ENCODE data around the gene BCAS3. TPM values are rescaled to one million over a fixed set of nuclear protein-coding genes. Genes with fewer than 3 reads are reported as not detected.
A peak's percentile ranks its signal among the peaks of the same experiment; 100 is the strongest.

BCAS3 gene
- total and polyA plus RNA-seq, 11 donors: 4.5 to 23.5 (median 17.9) TPM

- ATAC-seq: no peak
Observed at GRCh38 chr17:61414141-61414935, 736.7 kb downstream of the BCAS3 start.

GRCh38 chr17:61414936-61415251 is 737.2 kb downstream of the BCAS3 start:
- Histone ChIP-seq H3K4me1 (peaks cover 0 to 65% (median 35%) of the 10 kb centered on the region in 12 donors), H3K27ac (no peak overlapping the region)
- peak in 1 of 5 donors; percentile 17 for DNase-seq

More at GRCh38 chr17:61414141-61414935, 736.7 kb downstream of the BCAS3 start:
- peak overlapping the region in 2 of 12 donors; percentile 10 to 81 for H3K27ac ChIP-seq
- H3K4me1 ChIP-seq: peaks cover 0 to 69% (median 36%) of the 10 kb centered on the region in 12 donors
- no peak overlapping the region for H3K4me3 ChIP-seq
- peak in 3 of 5 donors; percentile 32 to 54 (median 40) for DNase-seq
- peaks cover 0 to 37% (median 8%) of the 10 kb centered on the region in 9 donors for H3K27me3 ChIP-seq
- no peaks in the 10 kb centered on the region for H3K36me3 ChIP-seq
- TF ChIP-seq CTCF (IDR thresholded peaks at IDR 0.05): no peak
- TF ChIP-seq POLR2A (IDR thresholded peaks at IDR 0.05): no peak
- 49 to 68% (median 64%) methylated on average over 12 to 16 of the region's 16 CpGs for WGBS, 4 donors
- intact Hi-C loops (cut with DNase I): loop anchor here in 8 of 10 donors (5.0 to 10.0 kb wide), 6 partner anchors 138 to 690 kb away; partner anchors contain the start of gene MED13 (in 5 of the 8)
- no peaks in the 10 kb centered on the region for H3K9me3 ChIP-seq

GRCh38 chr17:61415374-61416210 is 737.9 kb downstream of the BCAS3 start:
- Histone ChIP-seq H3K27ac (peak overlapping the region in 3 of 12 donors; percentile 11 to 68 (median 34)), H3K27me3 (peaks cover 0 to 26% (median 7%) of the 10 kb centered on the region in 9 donors), H3K4me1 (peaks cover 0 to 58% (median 31%) of the 10 kb centered on the region in 12 donors), H3K4me3 (no peak overlapping the region), H3K9me3 (no peaks in the 10 kb centered on the region), H3K36me3 (no peaks in the 10 kb centered on the region)
- TF ChIP-seq POLR2A (IDR thresholded peaks at IDR 0.05) (no peak), CTCF (IDR thresholded peaks at IDR 0.05) (no peak)
- intact Hi-C loops (cut with DNase I): loop anchor here in 9 of 10 donors (5.0 to 10.0 kb wide), 6 partner anchors 137 to 691 kb away; partner anchors contain the start of gene MED13 (in 5 of the 9)
- peak in 1 of 5 donors; percentile 16 for DNase-seq
- 94 to 98% (median 96%) methylated on average over 6 of the region's 6 CpGs for WGBS, 4 donors
- ATAC-seq: no peak

More at GRCh38 chr17:61414936-61415251, 737.2 kb downstream of the BCAS3 start:
- H3K9me3 ChIP-seq: no peaks in the 10 kb centered on the region
- ATAC-seq: no peak
- H3K27me3 ChIP-seq: peaks cover 0 to 33% (median 7%) of the 10 kb centered on the region in 9 donors
- TF ChIP-seq CTCF (IDR thresholded peaks at IDR 0.05): no peak
- no peak for TF ChIP-seq POLR2A (IDR thresholded peaks at IDR 0.05)
- intact Hi-C loops (cut with DNase I): loop anchor here (5.0 to 10.0 kb wide), 7 partner anchors 137 to 690 kb away; partner anchors contain the start of gene MED13 (in 5 of the 10)
- H3K4me3 ChIP-seq: no peak overlapping the region
- H3K36me3 ChIP-seq: no peaks in the 10 kb centered on the region
- WGBS, 4 donors: 73 to 78% (median 75%) methylated on average over 4 to 5 of the region's 5 CpGs

All from heart left ventricle (tissue), 16 donors.